SU-DHL-6 (cell line): ENCODE measurements around the gene PPP1R13B.

Experiments
- H2AFZ ChIP-seq: fragments of 200-600 bp; sonication (generic); 2 replicates; pipeline ENCODE4 v1.6.1; 2014; ENCODE audit warnings: low read depth, mild to moderate bottlenecking, moderate library complexity, mixed read lengths, antibody characterized with exemption, low read length; ENCODE audit not compliant: severe bottlenecking
- H3F3A ChIP-seq: fragments of 200-600 bp; shearing (Covaris generic); 2 replicates; pipeline ENCODE4 v1.6.0; 2016; ENCODE audit warnings: antibody characterized with exemption, mild to moderate bottlenecking; ENCODE audit not compliant: insufficient read depth
- H3K27ac ChIP-seq: fragments of 200-600 bp; sonication (generic); 2 replicates; pipeline ENCODE4 v1.5.1; 2016; ENCODE audit warnings: low read depth, mild to moderate bottlenecking, low read length, moderate library complexity, mixed read lengths
- H3K27me3 ChIP-seq: fragments of 200-600 bp; sonication (generic), shearing (Covaris generic); 2 replicates; pipeline ENCODE4 v1.6.0; 2014; ENCODE audit warnings: mild to moderate bottlenecking, low read length
- H3K36me3 ChIP-seq: fragments of 200-600 bp; sonication (generic); 2 replicates; pipeline ENCODE4 v1.6.1; 2014; ENCODE audit warnings: mild to moderate bottlenecking, low read length, mixed read lengths
- H3K4me2 ChIP-seq: fragments of 300-600, 200-600 bp; shearing (Covaris generic), sonication (generic); 2 replicates; pipeline ENCODE4 v1.6.0; 2014; ENCODE audit warnings: low read length, low read depth, mild to moderate bottlenecking; ENCODE audit not compliant: poor library complexity, severe bottlenecking
- H3K4me3 ChIP-seq: fragments of 200-600 bp; sonication (generic); 2 replicates; pipeline ENCODE4 v1.5.1; 2014; ENCODE audit warnings: antibody characterized with exemption, low read length, mild to moderate bottlenecking, mixed read lengths; ENCODE audit not compliant: insufficient read depth, poor library complexity, severe bottlenecking
- H3K79me2 ChIP-seq: fragments of 200-600 bp; sonication (generic); 2 replicates; pipeline ENCODE4 v1.6.1; 2014; ENCODE audit warnings: mild to moderate bottlenecking, low read length, moderate library complexity; ENCODE audit not compliant: insufficient read depth
- H3K9ac ChIP-seq: fragments of 200-600 bp; sonication (generic); 2 replicates; pipeline ENCODE4 v1.7.0; 2014; ENCODE audit warnings: mild to moderate bottlenecking, low read length
- H3K9me2 ChIP-seq: fragments of 200-600 bp; sonication (generic); replicated peaks from 2 replicates; pipeline ENCODE4 v1.6.1; 2014; ENCODE audit warnings: low read length; ENCODE audit not compliant: insufficient read depth
- H3K9me3 ChIP-seq: fragments of 200-600 bp; sonication (generic); 2 replicates; pipeline ENCODE4 v1.6.1; 2014; ENCODE audit warnings: low read length, mixed read lengths; ENCODE audit not compliant: insufficient read depth
- H4K20me1 ChIP-seq: fragments of 200-600 bp; sonication (generic); 2 replicates; pipeline ENCODE4 v1.6.1; 2014; ENCODE audit warnings: low read depth, mild to moderate bottlenecking, antibody characterized with exemption, low read length, moderate library complexity, mixed read lengths
- EZH2phosphoT487 ChIP-seq: fragments of 200-600 bp; sonication (generic), shearing (Covaris generic); conservative IDR thresholded peaks from 2 replicates; pipeline ENCODE4 v1.6.1; 2018; ENCODE audit warnings: mild to moderate bottlenecking, antibody characterized with exemption, low read length, moderate library complexity, mixed read lengths
- TF ChIP-seq, protein P1 (sequence below): fragments of 200-600 bp; sonication (generic); IDR thresholded peaks from one replicate; pipeline ENCODE4 v1.5.1; 2017; ENCODE audit warnings: antibody characterized with exemption, mild to moderate bottlenecking, low read length, moderate library complexity; ENCODE audit not compliant: insufficient read depth, poor library complexity, severe bottlenecking

The PPP1R13B gene

GRCh38 chr14:103838117-103838516, 9.3 kb downstream of the PPP1R13B start:
- no peaks in the 10 kb centered on the region for H3F3A ChIP-seq
- no peaks in the 10 kb centered on the region for H3K9me2 ChIP-seq
- H2AFZ ChIP-seq: no peak overlapping the region
- no peaks in the 10 kb centered on the region for H3K27me3 ChIP-seq
- no peak overlapping the region for H3K4me2 ChIP-seq
- no peaks in the 10 kb centered on the region for H3K79me2 ChIP-seq
- TF ChIP-seq, protein P1, sequence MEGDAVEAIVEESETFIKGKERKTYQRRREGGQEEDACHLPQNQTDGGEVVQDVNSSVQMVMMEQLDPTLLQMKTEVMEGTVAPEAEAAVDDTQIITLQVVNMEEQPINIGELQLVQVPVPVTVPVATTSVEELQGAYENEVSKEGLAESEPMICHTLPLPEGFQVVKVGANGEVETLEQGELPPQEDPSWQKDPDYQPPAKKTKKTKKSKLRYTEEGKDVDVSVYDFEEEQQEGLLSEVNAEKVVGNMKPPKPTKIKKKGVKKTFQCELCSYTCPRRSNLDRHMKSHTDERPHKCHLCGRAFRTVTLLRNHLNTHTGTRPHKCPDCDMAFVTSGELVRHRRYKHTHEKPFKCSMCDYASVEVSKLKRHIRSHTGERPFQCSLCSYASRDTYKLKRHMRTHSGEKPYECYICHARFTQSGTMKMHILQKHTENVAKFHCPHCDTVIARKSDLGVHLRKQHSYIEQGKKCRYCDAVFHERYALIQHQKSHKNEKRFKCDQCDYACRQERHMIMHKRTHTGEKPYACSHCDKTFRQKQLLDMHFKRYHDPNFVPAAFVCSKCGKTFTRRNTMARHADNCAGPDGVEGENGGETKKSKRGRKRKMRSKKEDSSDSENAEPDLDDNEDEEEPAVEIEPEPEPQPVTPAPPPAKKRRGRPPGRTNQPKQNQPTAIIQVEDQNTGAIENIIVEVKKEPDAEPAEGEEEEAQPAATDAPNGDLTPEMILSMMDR: no peak
- TF ChIP-seq EZH2phosphoT487: no peak
- no peak overlapping the region for H3K9ac ChIP-seq
- H3K36me3 ChIP-seq: no peaks in the 10 kb centered on the region
- no peaks in the 10 kb centered on the region for H3K9me3 ChIP-seq
- H4K20me1 ChIP-seq: peaks cover 10% of the 10 kb centered on the region; the same call in 1 of the 2 replicates
- no peak overlapping the region for H3K27ac ChIP-seq
- no peak overlapping the region for H3K4me3 ChIP-seq

- TF ChIP-seq EZH2phosphoT487: no peak
- TF ChIP-seq, protein P1: no peak
- Histone ChIP-seq H3K27ac (no peak overlapping the region), H3K79me2 (no peaks in the 10 kb centered on the region), H3K9me3 (no peaks in the 10 kb centered on the region), H3F3A (no peaks in the 10 kb centered on the region), H3K27me3 (no peaks in the 10 kb centered on the region), H3K36me3 (no peaks in the 10 kb centered on the region), H2AFZ (no peak overlapping the region), H3K4me2 (no peak overlapping the region), H4K20me1 (peaks cover 10% of the 10 kb centered on the region; the same call in 1 of the 2 replicates), H3K9ac (no peak overlapping the region), H3K9me2 (no peaks in the 10 kb centered on the region), H3K4me3 (no peak overlapping the region)
Observed at GRCh38 chr14:103836976-103837725, 10.2 kb downstream of the PPP1R13B start.

DNA sequence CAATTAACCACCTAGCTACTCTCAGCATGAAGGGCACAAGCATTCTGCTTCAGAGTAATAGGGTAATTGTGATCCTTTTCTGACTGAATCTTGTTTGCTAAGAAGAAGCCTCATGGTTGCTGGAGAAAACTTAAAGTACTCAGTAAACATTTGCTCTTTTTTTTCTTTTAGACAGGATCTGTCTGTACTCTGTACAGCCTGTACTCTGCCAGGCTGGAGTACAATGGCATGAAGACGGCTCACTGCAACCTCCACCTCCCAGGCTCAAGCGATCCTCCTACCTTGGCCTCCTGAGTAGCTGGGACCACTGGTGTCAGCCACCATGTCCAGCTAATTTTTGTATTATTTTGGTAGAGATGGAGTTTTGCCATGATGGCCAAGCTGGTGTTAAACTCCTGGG, 12.4 kb downstream of the PPP1R13B start:
- Histone ChIP-seq H3K9ac (no peak overlapping the region), H3K9me3 (no peaks in the 10 kb centered on the region), H3K9me2 (no peaks in the 10 kb centered on the region), H3K27me3 (no peaks in the 10 kb centered on the region), H3K79me2 (no peaks in the 10 kb centered on the region), H3K36me3 (no peaks in the 10 kb centered on the region), H4K20me1 (peaks cover 8% of the 10 kb centered on the region; the same call in 1 of the 2 replicates), H3K4me2 (no peak overlapping the region), H3F3A (no peaks in the 10 kb centered on the region), H3K27ac (no peak overlapping the region), H3K4me3 (no peak overlapping the region), H2AFZ (no peak overlapping the region)
- no peak for TF ChIP-seq EZH2phosphoT487
- TF ChIP-seq, protein P1: no peak
